GM18907 (cell line): ENCODE measurements around the gene SEMA6B.

Experiments used
- ATAC-seq: cut with Tn5 transposase; IDR thresholded peaks from one replicate; pipeline ENCODE4 v1.9.1; 2021; ENCODE audit warnings: mild to moderate bottlenecking, moderate library complexity; ENCODE audit not compliant: unreplicated experiment

SEMA6B gene

DNA sequence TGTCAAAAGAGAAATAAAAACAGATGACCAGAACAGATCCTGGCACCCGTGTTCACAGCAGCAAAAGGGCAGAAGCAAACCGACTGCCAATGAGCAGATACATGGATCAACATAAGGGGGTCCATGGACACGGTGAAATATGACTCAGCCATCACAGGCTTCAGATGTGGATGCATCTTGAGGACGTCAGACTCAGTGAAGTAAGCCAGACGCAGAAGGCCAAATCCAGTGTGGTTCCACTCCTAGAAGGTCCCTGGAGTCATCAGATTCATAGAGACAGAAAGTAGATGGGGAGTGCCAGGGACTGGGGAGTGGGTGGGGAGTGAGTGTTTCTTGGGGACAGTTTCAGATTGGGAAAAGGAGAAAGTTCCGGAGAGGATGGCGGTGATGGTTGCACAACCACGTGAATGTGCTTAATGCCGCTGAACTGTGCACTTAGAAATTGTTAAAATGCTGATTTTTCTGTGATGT is 28.8 kb upstream of the SEMA6B start:
- no peak for ATAC-seq

DNA sequence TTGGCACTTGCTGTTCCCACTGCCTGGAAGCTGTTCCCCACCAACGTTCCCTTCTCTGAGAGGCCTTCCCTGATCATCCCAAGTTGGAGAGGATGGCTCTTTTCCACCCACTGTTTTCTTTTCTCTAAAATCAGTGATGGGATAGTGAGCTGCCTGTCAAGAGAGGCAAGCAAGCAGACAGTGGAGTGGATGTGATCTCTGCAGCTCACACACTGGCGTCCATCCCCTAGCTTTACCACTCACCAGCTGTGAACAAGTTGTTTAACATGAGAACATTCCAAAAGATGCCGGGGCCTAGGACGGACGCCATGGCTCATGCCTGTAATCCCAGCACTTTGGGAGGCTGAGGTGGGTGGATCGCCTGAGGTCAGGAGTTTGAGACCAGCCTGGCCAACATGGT is 28.0 kb upstream of the SEMA6B start:
- no peak for ATAC-seq

DNA sequence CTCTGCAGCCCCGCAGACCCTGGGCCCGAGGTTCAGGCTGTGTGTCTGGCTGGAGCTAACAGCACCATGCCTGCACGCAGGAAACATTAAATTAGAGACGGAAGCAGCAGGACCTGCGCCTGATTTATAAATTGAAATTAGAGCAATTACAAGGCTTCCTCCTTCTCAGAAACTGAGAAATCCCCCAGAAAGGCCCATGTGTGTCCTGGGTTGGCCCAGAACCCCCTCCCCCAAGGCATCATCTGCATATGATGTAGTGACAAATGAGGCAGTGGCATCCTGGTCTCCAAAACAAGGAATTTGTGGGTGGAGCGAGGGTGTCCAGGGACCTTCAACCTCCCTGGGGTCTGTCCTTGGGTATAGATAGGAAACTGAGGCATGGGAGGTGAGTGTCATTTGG is 27.2 kb upstream of the SEMA6B start:
- ATAC-seq, result no peak

DNA sequence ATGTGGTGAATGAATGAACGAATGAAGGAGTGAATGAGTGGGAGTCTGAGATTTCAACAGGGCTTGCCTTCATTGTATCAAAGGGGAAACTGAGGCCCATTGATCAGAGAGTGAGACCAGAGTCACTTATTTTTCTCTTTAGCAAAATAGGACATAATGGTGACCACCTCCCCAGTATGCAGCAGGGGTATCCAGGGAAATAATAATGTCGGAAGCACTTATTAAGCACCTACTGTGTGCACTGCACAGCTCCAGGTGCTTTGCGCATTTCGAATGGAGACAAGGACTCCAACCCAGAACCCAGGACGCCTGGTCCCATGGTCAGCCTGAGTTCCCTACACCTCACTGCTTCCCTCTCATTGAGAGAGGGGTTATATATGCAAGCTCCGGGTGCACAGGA is 26.8 kb upstream of the SEMA6B start:
- ATAC-seq, result no peak

DNA sequence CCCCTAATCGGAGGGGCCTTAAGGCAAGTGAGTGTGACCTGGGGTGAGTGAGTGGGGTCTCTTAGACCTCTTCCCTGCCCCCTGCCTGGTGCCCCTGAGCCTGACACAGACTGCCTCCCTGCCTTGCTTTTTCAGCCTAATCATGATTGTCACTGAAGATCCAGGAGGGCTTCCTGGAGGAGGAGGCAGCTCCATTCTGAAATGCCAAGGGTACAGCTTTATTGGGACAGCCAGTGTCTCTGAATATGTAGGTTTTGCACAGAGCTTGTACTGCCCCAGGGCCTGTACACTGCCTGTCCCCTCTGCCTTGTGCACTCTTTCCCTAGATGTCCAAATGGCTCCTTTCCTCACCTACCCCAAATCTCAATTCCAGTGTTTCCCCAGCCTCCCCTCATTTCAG is 26.1 kb upstream of the SEMA6B start:
- no peak for ATAC-seq

DNA sequence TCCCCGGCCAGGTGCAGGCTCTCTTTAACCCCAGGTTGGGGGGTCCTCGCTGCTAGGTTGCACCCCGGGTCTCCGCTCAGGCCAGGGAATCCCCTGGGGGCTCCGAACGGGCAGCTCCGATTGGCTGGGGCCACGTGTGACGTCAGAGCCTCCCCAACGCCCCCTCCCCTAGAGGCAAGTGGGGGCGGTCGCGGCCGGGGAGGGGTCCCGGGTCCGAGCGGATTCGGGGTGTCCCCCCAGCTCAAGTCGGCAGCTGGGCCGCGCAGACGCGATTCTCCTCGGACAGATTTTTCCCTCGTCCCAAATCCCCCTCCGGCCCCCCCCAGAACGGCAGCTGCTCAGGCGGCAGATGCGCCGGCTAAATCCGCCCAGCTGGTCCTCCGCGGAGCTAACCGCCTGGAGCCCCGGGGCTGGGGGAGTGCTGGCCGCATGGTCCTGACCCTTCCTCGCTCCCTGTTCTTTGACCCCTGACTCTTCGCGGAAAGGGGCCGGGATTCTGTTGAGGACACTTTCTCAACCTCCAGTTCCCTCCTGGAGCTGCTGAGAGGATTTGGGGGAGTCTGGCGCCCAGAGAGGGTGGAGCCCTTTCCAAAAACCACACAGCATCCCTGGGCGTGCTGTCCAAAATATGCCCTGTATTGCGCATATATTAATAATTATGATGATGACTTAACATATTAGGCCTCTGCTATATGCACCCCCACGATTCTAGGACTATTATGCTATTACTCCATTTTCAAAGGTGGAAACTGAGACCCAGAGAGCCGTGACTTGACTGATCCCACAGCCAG is 25.4 kb upstream of the SEMA6B start:
- no peak for ATAC-seq

DNA sequence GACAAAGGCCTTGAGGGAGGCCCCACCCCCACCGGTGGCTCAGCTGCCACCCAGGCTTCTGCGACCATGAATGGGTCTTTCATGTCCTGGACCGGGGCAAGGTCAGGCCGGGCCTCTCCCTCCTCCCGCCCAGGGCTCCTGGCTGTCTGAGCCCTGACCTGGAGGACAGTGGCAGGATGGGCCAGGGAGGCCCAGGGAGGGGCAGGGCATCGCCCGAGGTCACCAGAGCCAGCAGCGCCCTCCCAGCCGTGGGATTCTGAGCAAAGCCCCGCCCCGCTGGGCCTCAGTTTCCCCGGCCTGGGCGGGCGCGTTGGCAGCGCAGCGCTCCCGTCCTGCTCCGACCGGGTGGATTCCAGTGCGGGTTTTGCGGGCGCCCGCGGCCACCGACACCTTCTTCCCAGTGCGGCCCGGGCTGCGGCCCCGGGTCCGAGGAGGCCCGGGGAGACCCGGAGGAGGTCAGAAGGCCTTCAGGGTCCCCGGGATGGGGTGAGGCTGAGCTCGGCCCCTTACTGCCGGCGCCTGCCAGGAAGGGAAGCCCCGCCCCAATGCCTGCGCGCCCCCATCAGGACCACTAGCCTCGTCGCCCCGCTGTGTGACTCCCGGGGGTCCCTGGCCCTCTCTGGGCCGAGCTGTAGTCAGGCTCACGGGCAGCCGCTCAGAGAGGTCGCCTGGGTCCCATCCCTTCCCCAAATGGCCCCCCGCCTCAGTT is 24.6 kb upstream of the SEMA6B start:
- no peak for ATAC-seq

DNA sequence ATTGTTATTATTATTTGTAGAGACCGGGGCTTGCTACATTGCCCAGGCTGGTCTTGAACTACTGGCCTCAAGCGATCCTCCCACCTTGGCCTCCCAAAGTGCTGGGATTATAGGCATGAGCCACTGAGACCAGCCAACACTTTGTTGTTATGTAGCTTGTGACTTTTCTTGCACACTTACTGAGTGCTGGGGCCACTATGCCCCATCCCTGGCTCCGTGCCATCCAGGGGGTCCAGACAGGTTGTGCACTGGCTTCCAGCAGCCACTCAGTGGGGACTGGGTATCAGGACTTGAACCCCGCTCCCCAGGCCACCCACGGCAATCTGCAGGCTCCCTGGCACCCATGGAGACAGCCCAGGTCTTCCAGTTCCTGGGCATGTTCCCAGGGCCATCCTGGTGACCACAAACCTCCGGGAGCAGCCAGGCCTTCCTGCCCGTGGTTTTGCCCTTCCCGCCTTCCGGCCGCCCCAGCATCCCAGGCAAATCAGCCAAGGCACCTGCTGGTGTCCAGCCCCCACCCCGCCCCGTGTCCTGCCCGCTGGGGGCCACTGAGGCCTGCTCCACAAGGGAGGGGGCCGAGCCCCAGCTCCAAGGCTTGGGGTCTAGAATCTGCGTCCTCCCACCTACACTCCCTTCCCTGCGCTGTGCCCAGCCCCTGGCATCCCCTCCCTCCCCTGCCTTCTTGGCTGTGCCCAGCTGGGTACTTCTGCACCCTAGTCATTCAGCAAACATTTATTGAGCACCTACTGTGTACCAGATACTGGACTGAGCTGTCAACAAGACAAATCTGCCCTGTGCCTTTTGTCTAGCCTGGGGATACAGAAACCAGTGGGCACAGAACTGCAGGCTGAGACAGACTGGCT is 23.7 kb upstream of the SEMA6B start:
- no peak for ATAC-seq

DNA sequence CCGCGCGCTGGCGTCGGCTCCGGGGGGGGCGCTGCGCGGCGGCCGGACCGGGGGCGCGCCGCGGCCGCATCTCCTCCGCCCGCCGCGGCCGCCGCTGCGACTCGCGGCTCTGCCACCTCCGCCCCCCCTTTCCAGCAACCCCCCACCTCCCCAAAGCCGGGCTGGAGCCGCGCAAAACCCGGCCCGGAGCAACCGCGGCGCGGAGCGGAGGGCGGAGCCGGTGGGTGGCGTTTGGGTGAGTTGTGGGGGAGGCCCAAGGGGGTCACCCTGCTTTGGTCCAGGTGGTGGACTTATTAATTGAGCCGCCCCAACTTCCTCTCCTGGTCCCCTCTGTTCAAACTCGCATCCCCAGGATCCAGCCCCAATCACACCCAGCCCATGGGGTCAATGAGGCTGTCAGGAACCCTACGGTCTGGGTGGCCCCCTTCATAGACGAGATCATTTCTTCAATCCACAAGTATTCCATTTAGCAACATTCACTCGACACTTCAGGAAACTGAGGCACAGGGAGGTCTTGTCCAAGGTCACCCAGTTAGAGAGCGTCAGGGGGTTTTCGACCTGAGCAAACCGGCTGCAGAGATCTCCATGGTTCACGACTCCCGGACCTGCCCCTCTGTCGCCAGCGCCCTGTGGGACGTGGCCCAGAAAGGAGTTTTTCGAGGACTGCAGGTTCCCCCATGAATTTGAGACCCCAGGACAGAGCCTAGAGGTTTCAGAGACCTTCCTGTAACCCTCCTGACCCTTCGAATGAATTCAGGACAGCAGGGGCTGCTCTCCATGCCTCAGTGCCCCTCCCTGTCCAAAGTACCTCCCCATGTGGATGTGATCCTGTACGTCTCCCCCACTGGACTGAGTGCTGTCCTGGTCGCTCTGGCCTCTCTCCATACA is 22.4 kb upstream of the SEMA6B start:
- no peak for ATAC-seq

DNA sequence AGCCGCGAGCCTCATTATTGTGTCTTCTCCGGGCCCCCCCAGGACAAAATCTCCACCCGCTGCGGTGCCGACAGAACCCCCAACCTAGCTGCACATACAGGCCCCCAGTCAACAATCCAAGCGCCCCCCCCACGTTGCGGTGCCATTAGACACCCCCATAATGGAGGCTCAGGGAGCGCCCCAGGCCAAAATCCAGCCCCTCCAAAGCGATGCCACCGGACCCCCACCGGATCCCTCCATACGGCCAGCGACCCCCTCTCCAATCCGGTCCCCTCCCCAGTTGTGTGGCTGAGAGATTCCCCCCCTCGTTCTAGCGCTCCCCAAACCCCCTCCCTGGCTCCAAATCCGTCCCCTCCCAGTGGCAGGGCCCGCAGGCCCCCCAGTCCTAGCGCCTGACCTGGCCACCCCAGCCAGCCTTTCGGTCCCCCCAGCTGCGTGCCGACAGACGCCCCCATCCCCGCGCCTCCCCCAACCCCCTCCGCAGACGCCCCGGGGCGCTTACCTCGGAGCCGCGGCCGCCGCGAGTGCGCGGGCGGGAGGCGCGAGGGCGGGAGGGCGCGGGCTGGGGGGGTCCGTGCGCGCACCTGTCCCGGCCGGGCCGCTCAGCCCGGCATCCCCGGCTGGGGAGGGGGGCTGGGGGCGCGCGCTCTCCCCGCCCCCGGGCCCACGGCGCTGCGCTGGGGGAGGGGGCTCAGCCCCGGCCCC is 21.6 kb upstream of the SEMA6B start:
- ATAC-seq, result no peak

DNA sequence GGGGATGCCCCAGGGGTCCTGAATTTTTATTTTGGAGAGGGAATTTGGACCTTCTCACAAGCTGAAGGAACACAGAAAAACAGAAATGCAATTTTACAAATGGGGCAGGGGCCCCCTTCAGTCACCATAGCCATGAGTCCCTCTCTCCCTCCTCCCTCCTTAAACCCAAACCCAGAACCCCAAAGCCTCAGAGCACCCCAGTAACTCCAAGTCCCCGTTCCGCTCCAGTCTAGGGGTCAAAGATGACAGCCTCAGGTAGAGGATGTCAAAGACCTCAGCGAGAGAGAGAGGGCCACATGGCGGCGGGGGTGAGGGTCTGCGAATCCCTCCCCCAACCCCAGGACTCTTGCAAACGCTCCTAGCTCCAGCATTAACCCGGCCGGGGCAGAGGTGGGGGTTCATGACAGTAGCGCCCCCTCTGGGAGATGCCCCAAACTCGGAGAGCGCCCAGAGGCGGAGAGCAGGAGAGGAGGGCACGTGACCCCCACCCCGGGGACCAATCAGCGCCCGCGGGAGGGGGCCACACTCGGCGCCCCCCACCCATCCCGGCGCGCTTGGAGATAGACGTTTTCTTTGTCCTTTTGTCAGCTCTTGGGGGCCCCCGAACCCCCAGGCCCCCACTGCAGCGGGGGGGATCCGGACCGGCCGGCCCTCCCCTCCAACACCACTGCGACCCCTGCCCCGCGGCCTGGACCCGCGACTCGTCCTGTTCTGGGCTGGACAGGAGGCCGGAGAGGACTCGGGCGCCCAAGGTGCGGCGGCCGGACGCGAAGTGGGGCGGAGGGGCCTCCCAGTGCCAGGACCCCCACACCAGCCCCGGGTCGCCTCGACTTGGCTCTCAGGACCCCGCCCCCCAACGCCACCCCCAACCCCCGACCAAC is 20.8 kb upstream of the SEMA6B start:
- ATAC-seq, result no peak

DNA sequence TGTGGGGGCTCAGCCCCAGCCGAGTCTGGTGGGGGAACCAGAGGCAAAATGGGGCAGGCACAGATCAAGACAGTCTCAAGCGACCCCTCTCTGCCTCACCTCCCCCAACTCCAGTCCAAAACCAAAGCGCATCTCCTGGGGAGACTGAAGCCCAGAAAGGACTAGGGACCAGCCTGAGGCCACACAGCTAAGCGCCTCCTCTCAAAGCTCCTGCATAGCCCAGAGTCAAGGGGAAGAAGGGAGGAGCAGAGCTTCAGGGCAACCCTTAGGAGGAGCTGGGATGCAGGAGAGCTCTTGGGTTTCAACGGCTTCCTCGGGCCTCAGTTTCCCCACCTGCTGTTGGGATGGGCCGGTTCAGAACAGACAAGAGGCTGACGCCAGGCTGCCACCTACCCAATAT is 19.9 kb upstream of the SEMA6B start:
- no peak for ATAC-seq

DNA sequence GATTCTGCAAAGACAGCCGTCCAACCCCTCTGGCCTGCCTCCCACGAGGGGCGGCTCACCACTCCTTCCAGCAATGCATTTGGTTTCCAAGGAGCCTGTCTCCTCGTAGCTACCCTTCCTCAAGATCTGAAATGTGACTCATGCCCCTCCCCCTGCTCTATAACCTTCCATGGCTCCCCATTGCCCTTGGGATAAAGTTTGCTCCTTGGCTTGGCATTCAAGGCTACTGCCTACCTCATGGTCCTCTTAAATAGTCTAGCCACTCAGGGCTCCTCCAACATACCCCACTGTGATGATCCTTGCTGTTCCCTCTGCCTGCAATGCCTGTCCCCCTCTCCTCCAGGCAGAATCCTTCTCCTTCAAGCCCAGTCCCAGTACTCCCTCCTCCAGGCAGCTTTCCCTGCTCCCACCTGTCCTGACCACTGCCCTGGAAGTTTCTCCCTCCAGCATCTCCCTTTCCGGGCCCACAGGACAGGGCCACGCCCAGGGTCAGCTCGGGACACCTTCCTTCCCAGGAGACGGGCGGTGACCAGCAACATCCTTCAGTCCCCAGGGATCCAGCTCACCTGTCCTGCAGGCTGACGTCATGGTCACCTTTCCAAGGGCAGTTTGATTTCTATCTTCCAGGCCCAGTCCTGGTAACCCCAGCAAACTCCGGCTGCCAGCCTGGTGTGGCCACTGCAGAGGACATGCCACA is 19.2 kb upstream of the SEMA6B start:
- ATAC-seq, result no peak

DNA sequence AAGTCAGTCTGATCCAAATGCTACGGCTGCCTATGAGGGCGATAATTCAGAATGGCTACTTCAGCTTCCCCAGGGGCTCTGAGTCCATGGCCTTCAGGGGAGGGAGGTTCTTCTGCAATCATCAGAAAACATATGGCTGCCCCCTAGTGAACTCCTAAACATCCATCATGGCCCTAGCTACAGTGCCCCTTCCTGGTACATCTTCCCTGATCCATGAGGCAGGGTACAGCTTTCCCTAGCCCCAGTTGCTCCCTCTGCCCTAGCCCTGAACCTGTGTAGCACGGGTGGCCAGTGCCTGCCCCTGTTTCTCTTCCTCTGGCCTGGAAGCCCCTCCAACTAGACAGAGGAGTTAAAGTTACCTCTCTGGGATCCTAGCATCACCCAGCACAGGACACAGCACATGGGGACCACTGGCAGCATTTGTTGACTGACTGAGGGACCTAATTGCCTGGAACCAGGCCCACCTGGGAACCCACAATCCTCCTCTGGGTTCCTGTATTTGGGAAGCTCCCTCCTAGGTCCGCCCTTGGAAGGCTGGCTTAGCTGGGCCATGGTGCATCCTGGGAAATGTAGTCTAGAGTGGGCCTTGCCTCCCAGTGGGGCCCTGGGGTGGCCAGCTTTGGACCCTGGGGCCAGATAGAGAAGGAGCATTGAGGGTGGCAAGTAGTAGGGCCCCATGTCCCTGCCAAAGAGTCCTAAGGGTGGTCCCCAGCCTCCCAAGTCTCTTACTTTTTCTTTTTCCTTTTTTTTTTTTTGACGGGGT is 17.7 kb upstream of the SEMA6B start:
- ATAC-seq, result no peak

DNA sequence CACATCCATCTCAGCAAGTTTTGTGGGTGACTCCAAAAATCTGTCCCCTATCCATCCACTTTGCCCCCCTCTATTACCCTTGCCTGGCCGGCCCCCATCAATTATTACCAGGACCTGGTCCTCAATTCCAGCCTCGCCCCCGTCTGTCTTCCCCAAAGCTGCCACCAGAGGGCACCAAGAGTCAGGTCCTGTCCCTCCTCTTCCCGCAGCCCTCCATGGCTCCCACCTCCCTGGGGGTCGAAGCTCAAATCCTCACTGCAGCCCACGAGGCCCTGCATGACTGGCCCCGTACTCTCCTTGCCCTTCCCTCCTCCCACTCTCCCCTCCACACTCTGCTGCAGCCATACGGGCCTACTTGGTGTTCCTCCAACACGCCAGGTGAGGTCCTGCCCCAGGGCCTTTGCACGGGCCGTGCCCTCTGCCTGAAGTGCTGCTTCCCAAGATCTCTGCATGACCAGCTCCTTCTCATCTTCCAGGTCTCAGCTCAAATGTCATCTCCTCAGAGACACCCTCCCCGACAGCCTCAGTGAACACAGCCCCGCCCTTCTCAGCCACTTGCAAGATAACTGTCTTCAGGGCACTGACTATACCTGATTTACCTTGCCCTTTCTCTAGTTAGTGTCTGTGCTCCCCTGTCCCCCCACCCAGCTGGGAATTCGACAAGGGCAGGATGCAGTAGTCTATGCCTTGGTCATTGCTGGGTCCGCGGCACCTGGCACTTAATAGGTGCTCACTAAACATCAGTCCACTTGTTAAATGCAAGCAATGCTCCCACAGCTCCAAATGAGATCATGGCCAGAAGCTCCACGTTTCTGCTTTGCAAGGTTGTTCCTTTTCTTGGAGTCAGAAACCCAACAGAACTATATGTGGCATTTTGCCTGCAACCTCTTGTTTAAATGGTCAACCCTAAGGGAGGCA is 16.8 kb upstream of the SEMA6B start:
- no peak for ATAC-seq

DNA sequence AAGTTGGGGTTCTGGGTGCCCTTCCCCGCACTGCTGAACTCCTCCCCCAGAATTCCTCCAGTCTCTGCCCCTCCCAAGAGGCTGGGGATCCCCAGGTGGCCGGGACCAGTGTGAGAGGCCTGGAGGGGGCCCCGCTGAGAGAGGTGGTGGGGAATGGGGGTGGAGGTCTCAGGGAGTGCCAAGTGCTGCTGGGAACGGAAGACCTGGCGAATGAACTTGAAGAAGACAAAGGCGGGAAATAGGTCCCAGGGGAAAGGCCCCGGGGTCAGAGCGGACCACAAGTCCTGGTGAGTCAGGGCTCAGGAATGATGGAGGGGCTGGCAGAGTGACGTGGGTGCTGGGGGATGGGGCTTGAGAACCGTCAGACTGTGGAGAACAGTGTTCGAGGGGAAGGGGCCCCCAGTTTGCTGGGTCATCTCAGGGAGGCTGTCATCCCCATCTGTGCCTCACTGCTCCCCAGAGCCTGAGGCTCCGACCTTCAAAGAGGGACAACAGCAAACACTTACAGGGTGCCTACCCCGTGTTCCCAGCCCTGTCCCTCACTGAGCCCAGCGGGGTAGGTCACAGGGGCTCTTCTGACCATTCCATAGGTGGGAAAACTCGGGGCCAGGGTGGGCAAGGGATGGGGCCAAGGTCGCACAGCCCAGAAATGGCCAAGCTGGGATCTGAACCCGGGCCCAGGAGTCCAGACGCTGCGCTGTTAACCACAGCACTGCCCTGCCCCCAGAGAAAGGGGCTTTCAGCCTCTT is 16.0 kb upstream of the SEMA6B start:
- ATAC-seq, result no peak
